Activated naive CD4-positive, alpha-beta T cell treated with anti-CD3 and anti-CD28 coated beads, Interleukin-2, amount 50 U/mL, for 16 hours (primary cell): Measurements from ENCODE around the gene STARD8.
"Not testable (repeated sequence)": the region's sequence is repeated elsewhere in the genome, so short reads cannot be mapped to it uniquely, and the experiment has no call there.

ENCODE experiments used
- DNase-seq: peaks from one replicate; pipeline ENCODE4 v3.0.0-alpha.2; 2020

Gene STARD8

GRCh38 chrX:68718443-68718820 lies 71.0 kb downstream of the STARD8 start:
- DNase-seq: no peak

DNA sequence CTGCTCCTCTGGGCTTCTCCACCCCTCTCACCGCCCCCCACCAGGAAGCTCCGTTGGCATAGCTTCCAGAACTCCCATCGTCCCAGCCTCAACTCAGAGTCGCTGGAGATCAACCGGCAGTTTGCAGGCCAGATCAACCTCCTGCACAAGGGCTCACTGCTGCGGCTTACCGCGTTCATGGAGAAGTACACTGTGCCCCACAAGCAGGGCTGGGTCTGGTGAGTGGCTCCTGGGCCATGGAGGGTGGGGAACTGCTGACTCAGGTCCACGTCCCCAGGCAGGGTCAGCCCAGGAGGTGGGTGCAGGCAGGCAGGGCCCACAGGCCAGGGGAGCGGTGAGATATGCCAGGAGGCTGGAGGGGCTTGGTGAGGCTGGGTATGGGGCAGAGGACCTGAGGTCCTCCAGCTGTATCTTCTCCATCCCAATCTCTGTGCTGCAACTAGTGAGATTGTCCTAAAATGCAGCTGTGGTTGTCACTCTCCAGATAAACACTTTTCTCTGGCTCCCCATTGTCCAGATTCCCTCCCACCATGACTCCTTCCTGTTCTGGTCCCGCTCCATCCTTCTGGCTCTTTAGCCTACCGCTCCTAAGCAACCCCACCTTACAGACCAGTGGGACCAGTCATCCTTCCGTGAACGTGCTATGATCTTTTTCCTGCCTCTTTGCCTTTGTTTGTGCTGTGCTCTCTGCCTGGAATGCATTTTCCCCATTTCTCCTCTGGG lies 71.9 kb downstream of the STARD8 start:
- no peak for DNase-seq

DNA sequence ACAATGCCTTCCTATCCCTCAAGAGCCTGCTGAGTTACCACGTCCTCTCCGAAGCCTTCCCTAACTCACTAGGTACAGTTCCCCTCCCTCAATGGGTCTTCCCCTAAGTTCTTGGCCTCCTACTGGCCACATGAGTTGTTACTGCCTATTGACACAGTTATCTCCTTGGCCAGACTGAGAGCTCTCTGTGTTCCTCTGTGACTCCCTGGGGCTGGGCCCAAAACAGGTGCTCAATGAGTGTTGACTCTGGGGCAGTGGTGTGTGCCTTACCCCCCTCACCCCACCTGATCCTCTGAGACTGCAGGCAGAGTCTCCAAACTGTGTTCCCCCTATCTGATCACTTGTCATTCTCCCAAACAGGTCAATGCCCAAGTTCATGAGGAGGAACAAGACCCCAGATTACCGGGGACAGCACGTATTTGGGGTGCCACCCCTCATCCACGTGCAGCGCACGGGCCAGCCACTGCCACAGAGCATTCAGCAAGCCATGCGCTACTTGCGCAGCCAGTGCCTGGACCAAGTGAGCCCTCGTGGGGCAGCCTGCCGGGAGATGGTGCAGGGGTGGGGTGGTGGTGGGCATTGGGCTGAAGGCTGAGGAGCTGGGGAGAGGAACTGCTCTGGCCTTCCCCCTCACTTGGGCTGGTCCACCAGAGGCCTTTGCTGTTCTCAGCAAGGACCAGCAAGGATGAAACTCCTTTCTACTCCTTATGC lies 72.6 kb downstream of the STARD8 start:
- no peak for DNase-seq

DNA sequence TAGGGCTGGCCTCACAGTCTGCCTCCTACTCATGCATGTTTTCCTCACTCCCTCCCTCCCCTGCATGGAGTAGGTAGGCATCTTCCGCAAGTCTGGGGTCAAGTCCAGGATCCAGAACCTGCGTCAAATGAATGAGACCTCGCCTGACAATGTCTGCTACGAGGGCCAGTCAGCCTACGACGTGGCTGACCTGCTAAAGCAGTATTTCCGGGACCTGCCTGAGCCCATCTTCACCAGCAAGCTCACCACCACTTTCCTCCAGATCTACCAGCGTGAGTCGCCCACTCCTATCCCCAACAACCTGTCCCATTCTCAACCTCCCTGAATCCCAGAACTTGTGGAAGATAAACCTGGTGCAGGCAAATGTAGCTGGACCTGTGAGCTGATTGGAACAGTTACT lies 73.4 kb downstream of the STARD8 start:
- no peak for DNase-seq

- DNase-seq: no peak
Observed at GRCh38 chrX:68721546-68721945, 74.1 kb downstream of the STARD8 start.

DNA sequence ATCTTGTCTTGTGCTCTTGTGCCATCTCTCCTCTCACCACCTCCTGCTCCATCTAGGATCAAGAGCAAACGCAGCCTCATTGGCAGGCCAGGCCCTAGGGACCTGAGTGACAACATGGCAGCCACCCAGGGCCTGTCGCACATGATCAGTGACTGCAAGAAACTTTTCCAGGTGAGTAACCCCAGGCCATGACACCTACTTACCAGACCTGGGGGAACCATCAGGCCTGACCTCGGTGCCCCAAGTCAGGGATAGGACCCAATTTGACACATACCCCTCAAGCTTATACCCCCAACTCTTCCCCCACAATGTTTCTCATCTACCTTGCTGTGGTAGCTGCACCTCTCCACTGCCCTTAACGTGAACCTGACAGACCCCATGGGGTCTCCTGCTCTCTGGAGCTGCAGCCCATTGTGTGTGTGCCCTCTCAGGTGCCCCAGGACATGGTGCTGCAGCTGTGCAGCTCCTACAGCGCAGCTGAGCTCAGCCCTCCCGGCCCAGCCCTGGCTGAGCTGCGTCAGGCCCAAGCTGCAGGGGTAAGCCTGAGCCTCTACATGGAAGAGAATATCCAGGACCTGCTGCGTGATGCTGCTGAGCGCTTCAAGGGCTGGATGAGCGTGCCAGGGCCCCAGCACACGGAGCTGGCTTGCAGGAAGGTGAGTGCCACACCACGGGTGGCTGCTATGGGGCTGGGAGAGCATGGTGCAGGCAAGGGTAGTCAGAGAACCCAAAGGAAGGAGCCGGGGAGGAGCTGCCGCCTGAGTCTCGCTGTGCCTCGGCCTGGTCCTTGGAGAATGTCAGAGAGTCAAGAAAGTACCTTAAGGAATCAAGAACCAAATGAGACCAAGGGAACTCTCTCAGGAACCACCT lies 74.8 kb downstream of the STARD8 start:
- DNase-seq: no peak

DNA sequence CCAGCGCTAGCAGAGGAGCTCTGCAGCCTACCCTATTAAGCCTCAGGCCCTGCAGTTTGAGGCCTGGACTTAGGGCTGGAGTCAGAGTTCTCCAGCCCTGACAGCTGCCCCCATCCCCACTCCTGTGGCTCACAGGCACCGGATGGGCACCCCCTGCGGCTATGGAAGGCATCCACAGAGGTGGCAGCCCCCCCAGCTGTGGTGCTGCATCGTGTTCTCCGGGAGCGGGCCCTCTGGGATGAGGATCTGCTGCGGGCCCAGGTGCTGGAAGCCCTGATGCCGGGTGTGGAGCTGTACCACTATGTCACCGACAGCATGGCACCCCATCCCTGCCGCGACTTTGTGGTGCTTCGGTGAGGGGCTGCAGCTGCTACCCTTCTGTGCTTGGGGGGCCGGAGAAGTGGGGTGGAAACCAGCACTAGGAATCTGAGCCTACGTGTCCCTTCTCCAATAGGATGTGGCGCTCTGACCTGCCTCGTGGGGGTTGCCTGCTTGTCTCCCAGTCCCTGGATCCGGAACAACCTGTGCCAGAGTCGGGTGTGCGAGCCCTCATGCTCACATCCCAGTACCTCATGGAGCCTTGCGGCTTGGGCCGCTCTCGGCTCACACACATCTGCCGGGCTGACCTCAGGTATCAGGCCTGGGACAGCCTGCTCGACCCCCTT lies 76.2 kb downstream of the STARD8 start:
- no peak for DNase-seq

- no peak for DNase-seq
Observed at GRCh38 chrX:68724531-68725020, 77.1 kb downstream of the STARD8 start.

DNA sequence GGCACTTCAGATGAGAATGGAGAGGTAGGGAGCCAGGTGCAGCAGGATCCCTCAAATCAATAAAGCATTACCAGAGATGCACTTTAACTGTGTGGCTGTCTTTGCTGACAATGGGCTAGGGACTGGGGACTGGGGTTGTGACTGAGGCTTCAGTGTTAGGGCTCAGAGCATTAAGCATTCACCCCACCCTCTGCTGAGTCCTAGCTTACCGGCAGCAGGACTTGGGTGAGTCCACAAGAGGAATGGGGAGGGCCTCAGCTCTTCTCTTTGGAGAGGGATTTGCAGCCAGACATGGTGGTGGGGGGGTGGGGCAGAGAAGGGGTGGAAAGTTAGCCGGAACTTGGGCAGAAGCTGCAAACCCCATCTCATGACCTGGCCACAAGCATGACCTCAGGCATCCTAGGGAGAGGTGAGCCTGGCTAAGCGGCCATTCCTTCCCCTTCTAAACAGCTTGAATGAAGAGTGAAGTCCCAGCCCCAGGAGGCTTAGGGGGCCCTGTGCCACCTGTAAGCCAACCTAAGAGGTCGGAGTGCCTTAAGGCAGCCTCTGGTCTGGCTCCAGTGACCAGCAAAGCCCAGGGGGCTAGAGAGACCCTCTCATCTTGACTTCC lies 78.4 kb downstream of the STARD8 start:
- no peak for DNase-seq

GRCh38 chrX:68726366-68726765 lies 78.9 kb downstream of the STARD8 start:
- no peak for DNase-seq

DNA sequence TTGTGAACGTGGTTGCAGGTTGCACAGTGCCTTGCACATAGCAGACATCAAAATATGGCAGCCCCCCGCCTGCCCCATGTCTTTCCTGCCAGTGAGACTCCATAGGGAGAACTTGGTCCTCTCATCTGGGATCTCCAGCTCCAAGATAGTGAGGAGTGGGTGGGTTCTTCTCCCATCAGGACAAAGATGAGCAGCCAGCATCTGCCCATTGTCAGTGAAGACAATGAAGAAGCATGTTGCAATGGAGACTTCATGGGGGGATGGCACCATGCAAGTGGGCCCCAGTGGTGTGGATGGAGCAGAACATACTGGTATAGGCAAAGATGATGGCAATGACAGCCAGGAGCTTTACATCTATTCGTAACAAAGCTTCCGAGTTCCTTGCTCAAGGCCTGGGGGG lies 80.2 kb downstream of the STARD8 start:
- DNase-seq: no peak

DNA sequence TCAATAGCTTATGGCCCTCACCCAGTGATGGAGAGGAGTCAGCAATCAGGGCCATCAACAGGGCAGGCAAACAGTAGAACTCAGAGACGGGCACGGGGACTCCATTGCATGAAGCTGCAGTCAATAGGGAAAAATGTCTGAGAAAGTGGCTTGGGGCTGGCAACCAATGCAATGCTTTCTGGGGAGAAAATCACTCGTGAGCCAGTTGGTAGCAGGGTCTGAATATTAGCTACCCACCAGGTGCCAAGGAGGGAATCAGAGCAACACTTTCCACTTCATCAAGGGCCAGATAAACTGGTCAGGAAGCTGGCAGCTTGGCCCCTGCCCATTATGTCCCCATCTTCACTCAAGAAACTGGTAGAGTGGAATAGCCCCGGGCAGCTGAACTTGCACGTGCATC lies 80.7 kb downstream of the STARD8 start:
- DNase-seq: no peak

GRCh38 chrX:68731254-68731653 lies 83.8 kb downstream of the STARD8 start:
- no peak for DNase-seq

GRCh38 chrX:68732906-68733493 lies 85.5 kb downstream of the STARD8 start:
- peak; percentile 55 for DNase-seq

- DNase-seq: no peak
Observed at GRCh38 chrX:68735266-68735665, 87.8 kb downstream of the STARD8 start.

DNA sequence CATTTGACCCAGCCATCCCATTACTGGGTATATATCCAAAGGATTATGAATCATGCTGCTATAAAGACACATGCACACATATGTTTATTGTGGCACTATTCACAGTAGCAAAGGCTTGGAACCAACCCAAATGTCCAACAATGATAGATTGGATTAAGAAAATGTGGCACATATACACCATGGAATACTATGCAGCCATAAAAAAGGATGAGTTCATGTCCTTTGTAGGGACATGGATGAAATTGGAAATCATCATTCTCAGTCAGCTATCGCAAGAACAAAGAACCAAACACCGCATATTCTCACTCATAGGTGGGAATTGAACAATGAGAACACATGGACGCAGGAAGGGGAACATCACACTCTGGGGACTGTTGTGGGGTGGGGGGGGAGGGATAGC lies 94.4 kb downstream of the STARD8 start:
- not testable (repeated sequence) for DNase-seq

GRCh38 chrX:68743754-68744153 lies 96.3 kb downstream of the STARD8 start:
- no peak for DNase-seq

GRCh38 chrX:68746988-68747387 lies 99.5 kb downstream of the STARD8 start:
- DNase-seq: no peak

DNA sequence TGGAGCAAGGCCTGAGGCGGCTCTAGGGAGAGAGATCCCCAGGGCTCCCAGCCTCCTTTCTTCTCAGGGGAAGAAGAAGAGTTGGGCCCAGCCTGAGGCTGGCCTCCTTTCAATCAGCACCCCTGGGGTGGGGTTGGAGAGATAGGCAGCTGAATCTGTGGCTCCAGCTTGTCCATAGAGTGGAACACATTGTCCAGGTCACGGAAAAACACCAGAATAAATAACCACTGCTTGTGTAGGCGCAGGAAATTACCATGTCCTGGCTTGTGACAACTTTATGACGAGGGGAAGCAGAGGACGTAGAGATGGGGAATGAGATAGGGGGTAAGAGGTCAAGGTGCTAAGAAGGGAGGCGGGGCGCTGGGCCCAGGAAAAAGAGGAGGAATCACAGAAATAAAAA lies 100.6 kb downstream of the STARD8 start:
- no peak for DNase-seq

DNA sequence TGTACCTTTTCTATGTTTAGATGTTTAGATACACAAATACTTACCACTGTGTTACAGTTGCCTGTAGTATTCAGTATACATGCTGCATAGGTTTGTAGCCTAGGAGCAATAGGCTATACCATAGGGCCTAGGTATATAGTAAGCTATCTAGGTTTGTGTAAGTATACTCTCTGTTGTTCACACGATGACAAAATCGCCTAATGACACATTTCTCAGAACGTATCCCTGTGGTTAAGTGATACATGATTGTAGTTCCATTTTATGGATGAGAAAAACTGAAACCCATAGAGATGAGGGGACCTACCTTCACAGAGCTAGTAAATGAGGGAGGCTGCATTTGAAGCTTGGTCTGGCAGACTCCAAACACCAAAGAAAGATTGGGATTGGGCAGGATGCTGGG lies 102.0 kb downstream of the STARD8 start:
- no peak for DNase-seq

- DNase-seq: no peak
Observed at GRCh38 chrX:68750316-68750715, 102.8 kb downstream of the STARD8 start.

- DNase-seq: no peak
Observed at GRCh38 chrX:68751372-68751771, 103.9 kb downstream of the STARD8 start.
